WTC11 (cell line): ENCODE measurements around the gene ASCL3. TPM values are rescaled to one million over a fixed set of nuclear protein-coding genes. Genes with fewer than 3 reads are reported as not detected.

Experiments
- ATAC-seq: fragments of 200-7000 bp; cut with Tn5 transposase; 2 replicates; pipeline ENCODE4 v1.10.0; 2021; ENCODE audit warnings: mild to moderate bottlenecking, moderate library complexity
- Bru-seq: library from RNA; stranded (reverse); fragments of 400-500 nt; gene quantifications from one replicate; lab custom pipeline; 2021; lab: Mats Ljungman, UMichigan
- CTCF ChIA-PET: fragments of 300-600 bp; sonication (Branson Sonifier 250); formaldehyde crosslinking; loops from one replicate; lab custom pipeline; 2021; ENCODE audit warnings: antibody characterized with exemption; lab: Charles Lee
- POLR2A ChIA-PET: fragments of 350-600 bp; sonication (Branson Sonifier 250); formaldehyde crosslinking; loops from one replicate; lab custom pipeline; 2021; ENCODE audit warnings: antibody characterized with exemption; lab: Charles Lee
- DNase-seq: peaks from one replicate; pipeline ENCODE4 v3.0.0; 2021; ENCODE audit warnings: low spot score
- H3K27ac Mint-ChIP-seq: 2 replicates; pipeline ENCODE4 v1.8.0; 2021; ENCODE audit warnings: mixed read lengths
- H3K27me3 Mint-ChIP-seq: 2 replicates; pipeline ENCODE4 v1.8.0; 2021; ENCODE audit warnings: low read depth, mild to moderate bottlenecking, moderate library complexity, mixed read lengths
- H3K36me3 Mint-ChIP-seq: 2 replicates; pipeline ENCODE4 v1.8.0; 2021; ENCODE audit warnings: mixed read lengths
- H3K4me1 Mint-ChIP-seq: 2 replicates; pipeline ENCODE4 v1.8.0; 2022; ENCODE audit warnings: mixed read lengths
- H3K4me3 Mint-ChIP-seq: 2 replicates; pipeline ENCODE4 v1.8.0; 2021; ENCODE audit warnings: mild to moderate bottlenecking, moderate library complexity, mixed read lengths
- H3K9me3 Mint-ChIP-seq: 2 replicates; pipeline ENCODE4 v1.8.0; 2021; ENCODE audit warnings: mixed read lengths
- CDX4 ChIP-seq: fragments of 250-450 bp; sonication (Bioruptor Pico); IDR thresholded peaks from 2 replicates; pipeline ENCODE4 v1.9.0; 2021; ENCODE audit warnings: moderate library complexity, mild to moderate bottlenecking, inconsistent platforms, borderline replicate concordance
- E2F5 ChIP-seq: sonication (generic); formaldehyde crosslinking; IDR thresholded peaks from 2 replicates; pipeline ENCODE4 v1.8.1; 2022; ENCODE audit warnings: mild to moderate bottlenecking, moderate library complexity, missing genetic modification reagents
- ERG ChIP-seq: fragments of 250-450 bp; sonication (Bioruptor Pico); IDR thresholded peaks from 2 replicates; pipeline ENCODE4 v1.8.0; 2021; ENCODE audit warnings: mild to moderate bottlenecking
- GRHL2 ChIP-seq: fragments of 250-450 bp; sonication (Bioruptor Pico); IDR thresholded peaks from 2 replicates; pipeline ENCODE4 v1.8.0; 2022; ENCODE audit warnings: mild to moderate bottlenecking, moderate library complexity; ENCODE audit not compliant: insufficient replicate concordance, severe bottlenecking
- JUN ChIP-seq: sonication (generic); formaldehyde crosslinking; IDR thresholded peaks from 2 replicates; pipeline ENCODE4 v1.8.0; 2023; ENCODE audit warnings: mild to moderate bottlenecking, missing genetic modification reagents
- PREB ChIP-seq: sonication (generic); formaldehyde crosslinking; IDR thresholded peaks from 2 replicates; pipeline ENCODE4 v1.8.1; 2022; ENCODE audit warnings: mild to moderate bottlenecking, missing genetic modification reagents, moderate library complexity, borderline replicate concordance
- ZNF512 ChIP-seq: sonication (generic); formaldehyde crosslinking; IDR thresholded peaks from 2 replicates; pipeline ENCODE4 v1.8.1; 2022; ENCODE audit warnings: missing genetic modification reagents, borderline replicate concordance
- ZSCAN18 ChIP-seq: fragments of 250-450 bp; sonication (Bioruptor Pico); IDR thresholded peaks from 2 replicates; pipeline ENCODE4 v2.1.2; 2022; ENCODE audit warnings: mild to moderate bottlenecking, moderate library complexity
- long read RNA-seq, 3 experiments: library from RNA in 1 of 3; library from capped mRNA in 1 of 3; library from polyadenylated mRNA in 1 of 3; unstranded in 2 of 3; stranded (forward) in 1 of 3; transcript quantifications; one replicate each; pipeline ENCODE4 v2.0.0, GENCODE V29; 2021
- total RNA-seq: library from RNA; stranded (reverse); gene quantifications from 3 replicates; pipeline ENCODE4 v1.2.3, GENCODE V29; 2021

Gene ASCL3
- total RNA-seq (not detected in 3 replicates), Bru-seq, nascent RNA (not detected)
- long read RNA-seq, experiment 1 = 0 reads
- long read RNA-seq, experiment 2 = 0 reads
- long read RNA-seq, experiment 3 = 0 reads

GRCh38 chr11:8942518-8943066 is at the start of gene ASCL3:
Gene ASCL3, minus strand, starts transcription at chr11:8943016. Its CDS starts 4,855 bp downstream, at chr11:8938161.
- H3K36me3 Mint-ChIP-seq = peaks cover 2% of the 10 kb centered on the region; the same call in 1 of the 2 replicates
- no peak for TF ChIP-seq PREB (CRISPR knock-in tag)
- no peak within 1 kb of the TSS for H3K27ac Mint-ChIP-seq
- H3K27me3 Mint-ChIP-seq = no peaks in the 10 kb centered on the region
- no peak for DNase-seq
- no peak within 1 kb of the TSS for H3K4me3 Mint-ChIP-seq
- ATAC-seq = no peak
- ChIA-PET CTCF (interaction anchor here (0.9 to 1.8 kb wide), 4 partner anchors 9 to 195 kb away, joined by 4 to 7 read pairs (median 6); partner anchors contain the start of gene C11orf16), POLR2A (no interaction called here)
- no peaks in the 10 kb centered on the region for H3K4me1 Mint-ChIP-seq
- peaks cover 11% of the 10 kb centered on the region for H3K9me3 Mint-ChIP-seq

- CTCF ChIA-PET = interaction anchor here (1.0 to 1.2 kb wide), 2 partner anchors 26 to 148 kb away, joined by 3 to 5 read pairs; no protein-coding TSS in a partner anchor
These were observed 46.6 kb upstream of the ASCL3 start for GRCh38 chr11:8989453-8989852.

GRCh38 chr11:8988329-8989234 is 45.8 kb upstream of the ASCL3 start:
- Mint-ChIP-seq H3K4me3 (no peak overlapping the region), H3K27me3 (peaks cover 2% of the 10 kb centered on the region; the same call in 1 of the 2 replicates), H3K36me3 (no peaks in the 10 kb centered on the region), H3K27ac (no peak overlapping the region), H3K9me3 (peaks cover 4% of the 10 kb centered on the region), H3K4me1 (peaks cover 5% of the 10 kb centered on the region)
- DNase-seq (no peak), ATAC-seq (no peak)
- ChIA-PET POLR2A (no interaction called here), CTCF (interaction anchor here (1.0 to 1.5 kb wide), 3 partner anchors 27 to 149 kb away, joined by 3 to 5 read pairs (median 4); no protein-coding TSS in a partner anchor)
- no peak for TF ChIP-seq ZSCAN18 (CRISPR knock-in tag)
- no peak for TF ChIP-seq JUN (CRISPR knock-in tag)

More at GRCh38 chr11:8989453-8989852, 46.6 kb upstream of the ASCL3 start:
- DNase-seq (no peak), ATAC-seq (0 out of 2 replicates have a peak, but pooled peaks have one; percentile 26)
- Mint-ChIP-seq H3K4me1 (peaks cover 5% of the 10 kb centered on the region), H3K4me3 (no peak overlapping the region), H3K27me3 (peaks cover 2% of the 10 kb centered on the region; the same call in 1 of the 2 replicates), H3K36me3 (no peaks in the 10 kb centered on the region), H3K27ac (no peak overlapping the region), H3K9me3 (peaks cover 4% of the 10 kb centered on the region)
- POLR2A ChIA-PET = interaction anchor here (0.6 kb wide), 1 partner anchor 1014 kb away, joined by 5 read pairs; no protein-coding TSS in a partner anchor
- TF ChIP-seq E2F5 (CRISPR knock-in tag) = no peak
- no peak for TF ChIP-seq ERG (CRISPR knock-in tag)
- TF ChIP-seq ZNF512 (CRISPR knock-in tag) = no peak
- no peak for TF ChIP-seq GRHL2 (CRISPR knock-in tag)
- TF ChIP-seq CDX4 (CRISPR knock-in tag) = no peak
